Posterior cingulate gyrus (tissue), 11 donors: ENCODE data around the gene SOBP.

Source experiments
- DNase-seq, 10 donors: peaks; one replicate each; pipeline versions ENCODE4 v3.0.0 to v3.0.0-alpha.2; 2020 to 2021; ENCODE audit warnings: mixed read lengths in 3 of 10
- intact Hi-C: fragments of 100-400 bp; cut with DNase I; formaldehyde crosslinking; loops from one replicate; pipeline ENCODE4 v1.15.1; 2023

The SOBP gene

GRCh38 chr6:107488174-107488874, 1.6 kb upstream of the SOBP start:
- peak in 1 of 10 donors; percentile 10 for DNase-seq
- intact Hi-C loops = no loop called here

GRCh38 chr6:107488875-107489635, 862 bp upstream of the SOBP start:
- intact Hi-C loops = loop anchor here (1.0 kb wide), 1 partner anchor 30 kb away; the partner anchor contains the start of gene PDSS2

GRCh38 chr6:107490566-107491137, 735 bp downstream of the SOBP start:
- DNase-seq = peak in 6 of 10 donors; percentile 12 to 75 (median 38)
- intact Hi-C loops = loop anchor here (10.0 kb wide), 3 partner anchors 64 to 376 kb away; partner anchors contain the start of gene BEND3

More at GRCh38 chr6:107488875-107489635, 862 bp upstream of the SOBP start:
- DNase-seq = peak; percentile 28 to 91 (median 40)

GRCh38 chr6:107491138-107491609, 1.3 kb downstream of the SOBP start:
- peak; percentile 31 to 93 (median 52) for DNase-seq
- intact Hi-C loops = loop anchor here (10.0 kb wide), 3 partner anchors 64 to 376 kb away; partner anchors contain the start of gene BEND3

GRCh38 chr6:107491760-107492660, 2.1 kb downstream of the SOBP start:
- intact Hi-C loops = loop anchor here (10.0 kb wide), 3 partner anchors 63 to 377 kb away; partner anchors contain the start of gene BEND3
- peak in 9 of 10 donors; percentile 32 to 90 (median 60) for DNase-seq

GRCh38 chr6:107493158-107494057, 3.5 kb downstream of the SOBP start:
- peak in 5 of 10 donors; percentile 25 to 91 (median 38) for DNase-seq
- intact Hi-C loops = loop anchor here (10.0 kb wide), 3 partner anchors 61 to 379 kb away; partner anchors contain the start of gene BEND3

GRCh38 chr6:107495196-107495643, 5.3 kb downstream of the SOBP start:
- DNase-seq = no peak

GRCh38 chr6:107495971-107496370, 6.1 kb downstream of the SOBP start:
- intact Hi-C loops = loop anchor here (10.0 kb wide), 3 partner anchors 59 to 381 kb away; partner anchors contain the start of gene BEND3
- no peak for DNase-seq

More at GRCh38 chr6:107495196-107495643, 5.3 kb downstream of the SOBP start:
- intact Hi-C loops = loop anchor here (10.0 kb wide), 3 partner anchors 60 to 380 kb away; partner anchors contain the start of gene BEND3

GRCh38 chr6:107496892-107497684, 7.2 kb downstream of the SOBP start:
- intact Hi-C loops = loop anchor here (10.0 kb wide), 3 partner anchors 58 to 382 kb away; partner anchors contain the start of gene BEND3

GRCh38 chr6:107504270-107505026, 14.5 kb downstream of the SOBP start:
- no peak for DNase-seq
- intact Hi-C loops = no loop called here

More at GRCh38 chr6:107496892-107497684, 7.2 kb downstream of the SOBP start:
- no peak for DNase-seq

- intact Hi-C loops = no loop called here
These were observed 16.2 kb downstream of the SOBP start for GRCh38 chr6:107506145-107506544.

GRCh38 chr6:107509506-107509905, 19.6 kb downstream of the SOBP start:
- DNase-seq = no peak
- intact Hi-C loops = no loop called here

More at GRCh38 chr6:107506145-107506544, 16.2 kb downstream of the SOBP start:
- DNase-seq = no peak

- intact Hi-C loops = no loop called here
- no peak for DNase-seq
These were observed 20.2 kb downstream of the SOBP start for GRCh38 chr6:107510108-107510507.

- intact Hi-C loops = no loop called here
- peak in 1 of 10 donors; percentile 61 for DNase-seq
These were observed 21.6 kb downstream of the SOBP start for GRCh38 chr6:107511511-107511993.

- intact Hi-C loops = no loop called here
- no peak for DNase-seq
These were observed 23.3 kb downstream of the SOBP start for GRCh38 chr6:107513214-107513613.

- intact Hi-C loops = no loop called here
- no peak for DNase-seq
These were observed 26.0 kb downstream of the SOBP start for GRCh38 chr6:107515955-107516354.
